GM12878 (cell line): ENCODE results near the gene BPI. TPM values are rescaled to one million over a fixed set of nuclear protein-coding genes. Genes with fewer than 3 reads are reported as not detected.

Source experiments
- ATAC-seq: fragments of 200-7000 bp; cut with Tn5 transposase; 3 replicates; pipeline ENCODE4 v1.9.1; 2020; ENCODE audit warnings: mild to moderate bottlenecking, moderate library complexity
- BruUV-seq: library from RNA; stranded (reverse); fragments of 400-500 nt; replicated peaks from 2 replicates; lab custom pipeline; 2021; lab: Mats Ljungman, UMichigan
- CTCF ChIA-PET: fragments of 300-600 bp; sonication (Branson Sonifier 250); formaldehyde crosslinking; extraction: SDS; loops from one replicate; lab custom pipeline; 2021; ENCODE audit warnings: inconsistent platforms; lab: Yijun Ruan, JAX
- POLR2A ChIA-PET: fragments of 350-600 bp; formaldehyde crosslinking; extraction: SDS; loops from one replicate; lab custom pipeline; 2021; ENCODE audit warnings: inconsistent platforms; lab: Charles Lee
- RAD21 ChIA-PET: fragments of 300-600 bp; sonication (Branson Sonifier 250); formaldehyde crosslinking; loops from one replicate; lab custom pipeline; 2023; ENCODE audit warnings: antibody characterized with exemption; ENCODE audit not compliant: unreplicated experiment; lab: Charles Lee
- SMC1A ChIA-PET: fragments of 300-600 bp; sonication (Branson Sonifier 250); formaldehyde crosslinking; loops from one replicate; lab custom pipeline; 2023; ENCODE audit not compliant: unreplicated experiment, uncharacterized antibody; lab: Charles Lee
- DNase-seq: peaks from one replicate; pipeline ENCODE4 v3.0.0-alpha.2; 2011; ENCODE audit warnings: low read depth, low spot score
- FAIRE-seq: peaks from 3 replicates; lab custom pipeline; 2011; peaks lifted over from hg19 to GRCh38; lab: Jason Lieb, UNC
- H2AFZ ChIP-seq: 2 replicates; pipeline ENCODE4 v1.6.0; 2011; ENCODE audit warnings: low read depth, low read length, control low read depth; ENCODE audit not compliant: control insufficient read depth
- H3K27ac ChIP-seq: 2 replicates; pipeline ENCODE4 v1.5.1; 2011; ENCODE audit warnings: control low read depth; ENCODE audit not compliant: control insufficient read depth, insufficient read depth
- H3K27me3 ChIP-seq, 2 experiments: replicated peaks in 1 of 2; 2 replicates each; pipeline versions ENCODE4 v1.6.0 to v1.6.1; 2011; ENCODE audit warnings: low read length in 1 of 2; ENCODE audit not compliant: control insufficient read depth in 2 of 2, insufficient read depth in 2 of 2
- H3K36me3 ChIP-seq, 2 experiments: 2 replicates each; pipeline ENCODE4 v1.5.1; 2011; ENCODE audit warnings: low read length in 1 of 2; ENCODE audit not compliant: control insufficient read depth in 2 of 2, insufficient read depth in 2 of 2
- H3K4me1 ChIP-seq: 2 replicates; pipeline ENCODE4 v1.6.1; 2011; ENCODE audit warnings: mild to moderate bottlenecking, low read length, moderate library complexity, mixed read lengths; ENCODE audit not compliant: control insufficient read depth, insufficient read depth
- H3K4me2 ChIP-seq: 2 replicates; pipeline ENCODE4 v1.6.0; 2011; ENCODE audit warnings: control low read depth; ENCODE audit not compliant: control insufficient read depth, insufficient read depth
- H3K4me3 ChIP-seq: fragments of 200-600 bp; sonication (generic); 2 replicates; pipeline ENCODE4 v1.5.1; 2016
- H3K79me2 ChIP-seq: 2 replicates; pipeline ENCODE4 v1.6.0; 2011; ENCODE audit warnings: low read length; ENCODE audit not compliant: control insufficient read depth, insufficient read depth
- H3K9ac ChIP-seq: 2 replicates; pipeline ENCODE4 v1.8.0; 2011; ENCODE audit warnings: low read length, control low read depth, mixed read lengths; ENCODE audit not compliant: control insufficient read depth, insufficient read depth
- H3K9me3 ChIP-seq: replicated peaks from 3 replicates; pipeline ENCODE4 v1.5.1; 2011; ENCODE audit warnings: mild to moderate bottlenecking, low read length; ENCODE audit not compliant: control insufficient read depth, insufficient read depth
- H4K20me1 ChIP-seq: 2 replicates; pipeline ENCODE4 v1.6.0; 2011; ENCODE audit not compliant: control insufficient read depth, insufficient read depth
- BACH1 ChIP-seq: fragments of 450-650 bp; IDR thresholded peaks from 2 replicates; pipeline ENCODE4 v1.6.1; 2017; ENCODE audit warnings: mild to moderate bottlenecking, borderline replicate concordance
- HDGF ChIP-seq: fragments of 450-650 bp; IDR thresholded peaks from 2 replicates; pipeline ENCODE4 v1.6.1; 2016; ENCODE audit warnings: antibody characterized with exemption
- KAT2A ChIP-seq: conservative IDR thresholded peaks from 2 replicates; pipeline ENCODE4 v1.6.1; 2011; ENCODE audit warnings: low read depth, low read length; ENCODE audit not compliant: control insufficient read depth
- MEF2A ChIP-seq: IDR thresholded peaks from 2 replicates; pipeline ENCODE4 v1.6.1; 2011; ENCODE audit warnings: low read depth, mild to moderate bottlenecking, low read length, moderate library complexity; ENCODE audit not compliant: insufficient read depth
- MXI1 ChIP-seq: fragments of 150-350 bp; IDR thresholded peaks from 2 replicates; pipeline ENCODE4 v1.6.1; 2011; ENCODE audit warnings: low read depth, mild to moderate bottlenecking, inconsistent platforms, low read length, improper control_type of control experiment
- NFYA ChIP-seq: IDR thresholded peaks from 2 replicates; pipeline ENCODE4 v1.6.1; 2011; ENCODE audit warnings: low read depth, mild to moderate bottlenecking, low read length, improper control_type of control experiment, borderline replicate concordance
- NR2C1 ChIP-seq: fragments of 450-650 bp; IDR thresholded peaks from 2 replicates; pipeline ENCODE4 v1.6.1; 2017; ENCODE audit warnings: antibody characterized with exemption, mild to moderate bottlenecking, moderate library complexity
- RCOR1 ChIP-seq: conservative IDR thresholded peaks from 2 replicates; pipeline ENCODE4 v1.6.1; 2012; ENCODE audit warnings: low read depth, low read length, improper control_type of control experiment
- RFX5 ChIP-seq: IDR thresholded peaks from 2 replicates; pipeline ENCODE4 v1.6.1; 2011; ENCODE audit warnings: low read depth, low read length, improper control_type of control experiment
- SMAD1 ChIP-seq: fragments of 450-650 bp; IDR thresholded peaks from 2 replicates; pipeline ENCODE4 v1.6.1; 2018; ENCODE audit warnings: mild to moderate bottlenecking, low read depth; ENCODE audit not compliant: partially characterized antibody
- SUZ12 ChIP-seq: fragments of 200-600 bp; sonication (generic); IDR thresholded peaks from one replicate; pipeline ENCODE4 v1.6.1; 2018; ENCODE audit warnings: antibody characterized with exemption, mild to moderate bottlenecking; ENCODE audit not compliant: unreplicated experiment
- TBL1XR1 ChIP-seq: IDR thresholded peaks from 2 replicates; pipeline ENCODE4 v1.6.1; 2012; ENCODE audit warnings: low read depth, low read length, improper control_type of control experiment
- WGBS: methylation state at CpG from one replicate; pipeline ENCODE4 v1.1.6; 2016; ENCODE audit warnings: low lambda C conversion rate; ENCODE audit not compliant: insufficient replicate concordance, insufficient coverage; ENCODE audit errors: missing lambda C conversion rate; 5-methylcytosine and 5-hydroxymethylcytosine counted together
- in situ Hi-C: fragments of 300-500 bp; cut with MboI; formaldehyde crosslinking; loops from 9 replicates; pipeline ENCODE4 v1.14.3; 2018; ENCODE audit warnings: mixed read lengths
- intact Hi-C: fragments of 100-400 bp; cut with micrococcal nuclease; formaldehyde crosslinking; loops from one replicate; pipeline ENCODE4 v1.14.2; 2022; ENCODE audit not compliant: unreplicated experiment
- polyA plus RNA-seq, 11 experiments: library from polyadenylated mRNA; depleted of rRNA in 4 of 11; unstranded in 6 of 11; stranded (reverse) in 5 of 11; fragments of >200 nt; fragmentation: Nextera tagmentation in 4 of 11; fragmentation: Illumina TruSeq in 1 of 11; extraction: Ambion mirVana in 4 of 11; extraction: Trizol in 1 of 11; gene quantifications; 1 replicate in 1 of 11; 2 replicates in 10 of 11; pipeline versions ENCODE4 v1.2.1 to v1.2.3, GENCODE V29; 2011 to 2016; ENCODE audit warnings: inconsistent platforms in 2 of 11, missing spikeins in 2 of 11, low read depth in 1 of 11
- total RNA-seq, 4 experiments: library from RNA; depleted of rRNA in 3 of 4; stranded (reverse); fragments of >200 nt in 3 of 4; fragmentation: Illumina TruSeq in 1 of 4; extraction: Trizol in 1 of 4; gene quantifications; 2 replicates each; pipeline versions ENCODE4 v1.2.1 to v1.2.3, GENCODE V29; 2013 to 2021
- TF ChIP-seq, protein P1 (sequence below): fragments of 150-350 bp; IDR thresholded peaks from 2 replicates; pipeline ENCODE4 v1.6.1; 2014; ENCODE audit warnings: mild to moderate bottlenecking, low read depth, low read length
- TF ChIP-seq, protein P2 (sequence below): IDR thresholded peaks from 2 replicates; pipeline ENCODE4 v1.6.1; 2012; ENCODE audit warnings: low read depth, low read length, improper control_type of control experiment
- TF ChIP-seq, protein P3 (sequence below): IDR thresholded peaks from 2 replicates; pipeline ENCODE4 v1.6.1; 2012; ENCODE audit warnings: low read depth, low read length, improper control_type of control experiment
- TF ChIP-seq, protein P4 (sequence below): fragments of 450-650 bp; IDR thresholded peaks from 2 replicates; pipeline ENCODE4 v1.6.1; 2018; ENCODE audit warnings: mild to moderate bottlenecking, low read depth, moderate library complexity; ENCODE audit not compliant: partially characterized antibody

Gene BPI
- total and polyA plus RNA-seq, 10 of the 15 experiments (the other 5 are each of a cell fraction or from before 2014, with no cell fraction given) = not detected

DNA sequence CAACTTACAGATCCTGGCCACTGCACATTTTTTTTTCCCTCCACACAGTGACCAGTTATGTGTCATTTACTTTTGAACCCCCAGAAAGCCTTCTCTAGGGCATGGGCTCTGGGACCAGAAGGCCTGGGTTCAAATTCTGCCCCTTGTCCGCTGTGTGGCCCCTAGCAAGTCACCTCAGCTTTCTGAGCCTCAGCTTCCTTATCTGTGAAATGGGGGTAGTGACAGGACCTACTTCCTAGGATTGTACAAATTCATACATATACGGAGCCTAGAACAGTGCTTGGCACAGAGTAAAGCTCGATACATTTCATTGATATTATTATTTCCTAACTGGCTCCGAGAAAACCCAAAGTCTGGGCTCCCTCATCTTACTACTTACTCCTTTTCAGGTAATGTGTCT, 1.6 kb downstream of the BPI start (continued):
- TF ChIP-seq, protein P1, sequence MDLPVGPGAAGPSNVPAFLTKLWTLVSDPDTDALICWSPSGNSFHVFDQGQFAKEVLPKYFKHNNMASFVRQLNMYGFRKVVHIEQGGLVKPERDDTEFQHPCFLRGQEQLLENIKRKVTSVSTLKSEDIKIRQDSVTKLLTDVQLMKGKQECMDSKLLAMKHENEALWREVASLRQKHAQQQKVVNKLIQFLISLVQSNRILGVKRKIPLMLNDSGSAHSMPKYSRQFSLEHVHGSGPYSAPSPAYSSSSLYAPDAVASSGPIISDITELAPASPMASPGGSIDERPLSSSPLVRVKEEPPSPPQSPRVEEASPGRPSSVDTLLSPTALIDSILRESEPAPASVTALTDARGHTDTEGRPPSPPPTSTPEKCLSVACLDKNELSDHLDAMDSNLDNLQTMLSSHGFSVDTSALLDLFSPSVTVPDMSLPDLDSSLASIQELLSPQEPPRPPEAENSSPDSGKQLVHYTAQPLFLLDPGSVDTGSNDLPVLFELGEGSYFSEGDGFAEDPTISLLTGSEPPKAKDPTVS = no peak

DNA sequence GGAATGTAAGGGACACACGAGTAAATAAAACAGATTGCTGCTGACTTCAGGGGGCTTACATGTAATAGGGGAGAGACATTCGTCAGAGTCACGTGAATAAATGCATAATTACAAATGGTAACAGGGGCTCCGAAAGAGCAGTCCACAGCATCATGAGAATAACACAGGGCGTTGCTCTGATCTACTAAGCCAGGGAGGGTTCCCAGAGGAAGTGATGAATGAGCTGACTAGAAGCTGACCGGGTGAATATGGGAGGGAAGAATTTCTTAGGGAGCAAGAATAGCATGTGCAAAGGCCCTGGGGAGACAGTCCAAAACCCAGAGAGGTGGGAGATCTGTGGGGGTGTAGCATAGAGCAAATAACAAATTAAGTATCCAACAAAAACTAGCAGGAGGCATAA, 2.4 kb downstream of the BPI start:
- in situ Hi-C loops (no loop called here), intact Hi-C loops (no loop called here)
- FAIRE-seq (no peak), ATAC-seq (no peak), DNase-seq (no peak)
- Histone ChIP-seq H3K79me2 (no peaks in the 10 kb centered on the region), H3K27me3 (peaks cover 9 to 24% of the 10 kb centered on the region in 2 experiments), H3K27ac (no peak overlapping the region), H3K9me3 (no peaks in the 10 kb centered on the region), H4K20me1 (no peaks in the 10 kb centered on the region), H3K36me3 (no peaks in the 10 kb centered on the region), H2AFZ (no peak overlapping the region), H3K4me1 (no peaks in the 10 kb centered on the region; the same call in 1 of the 2 replicates), H3K4me3 (no peak overlapping the region), H3K4me2 (no peak overlapping the region), H3K9ac (no peak overlapping the region)
- WGBS = 29% methylated on average over 6 of the region's 6 CpGs
- ChIA-PET POLR2A (no interaction called here), SMC1A (no interaction called here), CTCF (interaction anchor here (0.9 kb wide), 1 partner anchor 19 kb away, joined by 3 read pairs; no protein-coding TSS in a partner anchor), RAD21 (no interaction called here)
- BruUV-seq = no TSS peak
- no peak for TF ChIP-seq BACH1
- no peak for TF ChIP-seq SMAD1
- no peak for TF ChIP-seq RFX5
- no peak for TF ChIP-seq SUZ12
- TF ChIP-seq NR2C1 = no peak
- TF ChIP-seq MXI1 = no peak
- no peak for TF ChIP-seq RCOR1
- no peak for TF ChIP-seq NFYA
- TF ChIP-seq KAT2A = no peak
- TF ChIP-seq MEF2A = no peak
- TF ChIP-seq, protein P2, sequence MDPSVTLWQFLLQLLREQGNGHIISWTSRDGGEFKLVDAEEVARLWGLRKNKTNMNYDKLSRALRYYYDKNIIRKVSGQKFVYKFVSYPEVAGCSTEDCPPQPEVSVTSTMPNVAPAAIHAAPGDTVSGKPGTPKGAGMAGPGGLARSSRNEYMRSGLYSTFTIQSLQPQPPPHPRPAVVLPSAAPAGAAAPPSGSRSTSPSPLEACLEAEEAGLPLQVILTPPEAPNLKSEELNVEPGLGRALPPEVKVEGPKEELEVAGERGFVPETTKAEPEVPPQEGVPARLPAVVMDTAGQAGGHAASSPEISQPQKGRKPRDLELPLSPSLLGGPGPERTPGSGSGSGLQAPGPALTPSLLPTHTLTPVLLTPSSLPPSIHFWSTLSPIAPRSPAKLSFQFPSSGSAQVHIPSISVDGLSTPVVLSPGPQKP = no peak
- TF ChIP-seq HDGF = no peak
- TF ChIP-seq, protein P3, sequence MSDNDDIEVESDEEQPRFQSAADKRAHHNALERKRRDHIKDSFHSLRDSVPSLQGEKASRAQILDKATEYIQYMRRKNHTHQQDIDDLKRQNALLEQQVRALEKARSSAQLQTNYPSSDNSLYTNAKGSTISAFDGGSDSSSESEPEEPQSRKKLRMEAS = no peak
- TF ChIP-seq, protein P4, sequence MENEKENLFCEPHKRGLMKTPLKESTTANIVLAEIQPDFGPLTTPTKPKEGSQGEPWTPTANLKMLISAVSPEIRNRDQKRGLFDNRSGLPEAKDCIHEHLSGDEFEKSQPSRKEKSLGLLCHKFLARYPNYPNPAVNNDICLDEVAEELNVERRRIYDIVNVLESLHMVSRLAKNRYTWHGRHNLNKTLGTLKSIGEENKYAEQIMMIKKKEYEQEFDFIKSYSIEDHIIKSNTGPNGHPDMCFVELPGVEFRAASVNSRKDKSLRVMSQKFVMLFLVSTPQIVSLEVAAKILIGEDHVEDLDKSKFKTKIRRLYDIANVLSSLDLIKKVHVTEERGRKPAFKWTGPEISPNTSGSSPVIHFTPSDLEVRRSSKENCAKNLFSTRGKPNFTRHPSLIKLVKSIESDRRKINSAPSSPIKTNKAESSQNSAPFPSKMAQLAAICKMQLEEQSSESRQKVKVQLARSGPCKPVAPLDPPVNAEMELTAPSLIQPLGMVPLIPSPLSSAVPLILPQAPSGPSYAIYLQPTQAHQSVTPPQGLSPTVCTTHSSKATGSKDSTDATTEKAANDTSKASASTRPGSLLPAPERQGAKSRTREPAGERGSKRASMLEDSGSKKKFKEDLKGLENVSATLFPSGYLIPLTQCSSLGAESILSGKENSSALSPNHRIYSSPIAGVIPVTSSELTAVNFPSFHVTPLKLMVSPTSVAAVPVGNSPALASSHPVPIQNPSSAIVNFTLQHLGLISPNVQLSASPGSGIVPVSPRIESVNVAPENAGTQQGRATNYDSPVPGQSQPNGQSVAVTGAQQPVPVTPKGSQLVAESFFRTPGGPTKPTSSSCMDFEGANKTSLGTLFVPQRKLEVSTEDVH = no peak
- no peak for TF ChIP-seq TBL1XR1
